ENCODE results near the gene BOD1L2. TPM values are rescaled to one million over a fixed set of nuclear protein-coding genes. Genes with fewer than 3 reads are reported as not detected.

BOD1L2 gene
- polyA plus RNA-seq, 4 donors: not detected

- FAIRE-seq (no peak), DNase-seq (no peak)
- H3K9me3 ChIP-seq (ENCODE audit: control insufficient read depth in 2 of 2, insufficient read depth in 1 of 2, low read depth in 1 of 2, low read length in 1 of 2): no peaks in the 10 kb centered on the region
- H3K27ac ChIP-seq (ENCODE audit: low read depth in 1 of 3, low read length in 2 of 3): no peak overlapping the region
- H3K4me1 ChIP-seq (ENCODE audit: control insufficient read depth in 3 of 3, insufficient read depth in 2 of 3, low read depth in 1 of 3, low read length in 2 of 3): peaks cover 0 to 11% (median 0%) of the 10 kb centered on the region in 3 donors
- H3K36me3 ChIP-seq (ENCODE audit: control insufficient read depth in 3 of 3, insufficient read depth in 2 of 3, low read depth in 1 of 3, low read length in 3 of 3): no peaks in the 10 kb centered on the region
- H3K4me3 ChIP-seq (ENCODE audit: low read depth in 1 of 3, low read length in 3 of 3): no peak overlapping the region
- H3K27me3 ChIP-seq (ENCODE audit: control insufficient read depth in 3 of 3, insufficient read depth in 3 of 3, low read length in 3 of 3): peaks cover 0 to 13% (median 3%) of the 10 kb centered on the region in 3 donors
- WGBS, 3 donors: 53 to 74% (median 53%) methylated on average over 5 of the region's 5 CpGs
Measured at GRCh38 chr18:57125627-57126026, 21.3 kb upstream of the BOD1L2 start.

GRCh38 chr18:57128220-57128932 lies 18.5 kb upstream of the BOD1L2 start:
- 78 to 86% (median 81%) methylated on average over 8 of the region's 8 CpGs for WGBS, 3 donors
- no peak for DNase-seq
- no peaks in the 10 kb centered on the region for H3K36me3 ChIP-seq (ENCODE audit: control insufficient read depth in 3 of 3, insufficient read depth in 2 of 3, low read depth in 1 of 3, low read length in 3 of 3)
- no peaks in the 10 kb centered on the region for H3K9me3 ChIP-seq (ENCODE audit: control insufficient read depth in 2 of 2, insufficient read depth in 1 of 2, low read depth in 1 of 2, low read length in 1 of 2)
- H3K27ac ChIP-seq (ENCODE audit: low read depth in 1 of 3, low read length in 2 of 3): no peak overlapping the region
- H3K4me1 ChIP-seq (ENCODE audit: control insufficient read depth in 3 of 3, insufficient read depth in 2 of 3, low read depth in 1 of 3, low read length in 2 of 3): peaks cover 0 to 11% (median 0%) of the 10 kb centered on the region in 3 donors
- H3K4me3 ChIP-seq (ENCODE audit: low read depth in 1 of 3, low read length in 3 of 3): no peak overlapping the region
- no peak for FAIRE-seq
- peaks cover 0 to 4% (median 0%) of the 10 kb centered on the region in 3 donors for H3K27me3 ChIP-seq (ENCODE audit: control insufficient read depth in 3 of 3, insufficient read depth in 3 of 3, low read length in 3 of 3)

GRCh38 chr18:57131101-57131500 lies 15.8 kb upstream of the BOD1L2 start:
- 84 to 90% (median 89%) methylated on average over 5 of the region's 5 CpGs for WGBS, 3 donors
- no peak for FAIRE-seq
- no peaks in the 10 kb centered on the region for H3K9me3 ChIP-seq (ENCODE audit: control insufficient read depth in 2 of 2, insufficient read depth in 1 of 2, low read depth in 1 of 2, low read length in 1 of 2)
- peaks cover 0 to 30% (median 0%) of the 10 kb centered on the region in 3 donors for H3K4me1 ChIP-seq (ENCODE audit: control insufficient read depth in 3 of 3, insufficient read depth in 2 of 3, low read depth in 1 of 3, low read length in 2 of 3)
- DNase-seq: no peak
- no peak overlapping the region for H3K4me3 ChIP-seq (ENCODE audit: low read depth in 1 of 3, low read length in 3 of 3)
- H3K27ac ChIP-seq (ENCODE audit: low read depth in 1 of 3, low read length in 2 of 3): no peak overlapping the region
- H3K27me3 ChIP-seq (ENCODE audit: control insufficient read depth in 3 of 3, insufficient read depth in 3 of 3, low read length in 3 of 3): peaks cover 0 to 4% (median 0%) of the 10 kb centered on the region in 3 donors
- H3K36me3 ChIP-seq (ENCODE audit: control insufficient read depth in 3 of 3, insufficient read depth in 2 of 3, low read depth in 1 of 3, low read length in 3 of 3): no peaks in the 10 kb centered on the region

GRCh38 chr18:57131782-57132181 lies 15.1 kb upstream of the BOD1L2 start:
- Histone ChIP-seq H3K9me3 (ENCODE audit: control insufficient read depth in 2 of 2, insufficient read depth in 1 of 2, low read depth in 1 of 2, low read length in 1 of 2) (peaks cover 0 to 5% of the 10 kb centered on the region in 2 donors), H3K27me3 (ENCODE audit: control insufficient read depth in 3 of 3, insufficient read depth in 3 of 3, low read length in 3 of 3) (peaks cover 0 to 4% (median 0%) of the 10 kb centered on the region in 3 donors), H3K36me3 (ENCODE audit: control insufficient read depth in 3 of 3, insufficient read depth in 2 of 3, low read depth in 1 of 3, low read length in 3 of 3) (no peaks in the 10 kb centered on the region), H3K27ac (ENCODE audit: low read depth in 1 of 3, low read length in 2 of 3) (no peak overlapping the region), H3K4me1 (ENCODE audit: control insufficient read depth in 3 of 3, insufficient read depth in 2 of 3, low read depth in 1 of 3, low read length in 2 of 3) (peaks cover 0 to 30% (median 0%) of the 10 kb centered on the region in 3 donors), H3K4me3 (ENCODE audit: low read depth in 1 of 3, low read length in 3 of 3) (no peak overlapping the region)
- FAIRE-seq: no peak
- peak in 1 of 2 donors; percentile 17 for DNase-seq

- Histone ChIP-seq H3K4me1 (ENCODE audit: control insufficient read depth in 3 of 3, insufficient read depth in 2 of 3, low read depth in 1 of 3, low read length in 2 of 3) (peaks cover 0 to 33% (median 0%) of the 10 kb centered on the region in 3 donors), H3K27me3 (ENCODE audit: control insufficient read depth in 3 of 3, insufficient read depth in 3 of 3, low read length in 3 of 3) (no peaks in the 10 kb centered on the region), H3K36me3 (ENCODE audit: control insufficient read depth in 3 of 3, insufficient read depth in 2 of 3, low read depth in 1 of 3, low read length in 3 of 3) (no peaks in the 10 kb centered on the region), H3K27ac (ENCODE audit: low read depth in 1 of 3, low read length in 2 of 3) (peak overlapping the region in 1 of 3 donors; percentile 69), H3K4me3 (ENCODE audit: low read depth in 1 of 3, low read length in 3 of 3) (no peak overlapping the region), H3K9me3 (ENCODE audit: control insufficient read depth in 2 of 2, insufficient read depth in 1 of 2, low read depth in 1 of 2, low read length in 1 of 2) (peaks cover 0 to 5% of the 10 kb centered on the region in 2 donors)
- 24 to 35% (median 30%) methylated on average over 4 of the region's 4 CpGs for WGBS, 3 donors
- DNase-seq: peak; percentile 60 to 90
- no peak for FAIRE-seq
Measured at GRCh38 chr18:57134618-57135135, 12.2 kb upstream of the BOD1L2 start.

- 48 to 62% (median 54%) methylated on average over 4 of the region's 4 CpGs for WGBS, 3 donors
- Histone ChIP-seq H3K4me3 (ENCODE audit: low read depth in 1 of 3, low read length in 3 of 3) (no peak overlapping the region), H3K36me3 (ENCODE audit: control insufficient read depth in 3 of 3, insufficient read depth in 2 of 3, low read depth in 1 of 3, low read length in 3 of 3) (no peaks in the 10 kb centered on the region), H3K4me1 (ENCODE audit: control insufficient read depth in 3 of 3, insufficient read depth in 2 of 3, low read depth in 1 of 3, low read length in 2 of 3) (peaks cover 0 to 43% (median 0%) of the 10 kb centered on the region in 3 donors), H3K27me3 (ENCODE audit: control insufficient read depth in 3 of 3, insufficient read depth in 3 of 3, low read length in 3 of 3) (no peaks in the 10 kb centered on the region), H3K27ac (ENCODE audit: low read depth in 1 of 3, low read length in 2 of 3) (peak overlapping the region in 1 of 3 donors; percentile 33), H3K9me3 (ENCODE audit: control insufficient read depth in 2 of 2, insufficient read depth in 1 of 2, low read depth in 1 of 2, low read length in 1 of 2) (peaks cover 0 to 8% of the 10 kb centered on the region in 2 donors)
- DNase-seq: peak in 1 of 2 donors; percentile 63
- no peak for FAIRE-seq
Measured at GRCh38 chr18:57135699-57136098, 11.2 kb upstream of the BOD1L2 start.

GRCh38 chr18:57137847-57138246 lies 9.0 kb upstream of the BOD1L2 start:
- no peaks in the 10 kb centered on the region for H3K36me3 ChIP-seq (ENCODE audit: control insufficient read depth in 3 of 3, insufficient read depth in 2 of 3, low read depth in 1 of 3, low read length in 3 of 3)
- H3K9me3 ChIP-seq (ENCODE audit: control insufficient read depth in 2 of 2, insufficient read depth in 1 of 2, low read depth in 1 of 2, low read length in 1 of 2): peaks cover 0 to 9% of the 10 kb centered on the region in 2 donors
- no peak overlapping the region for H3K27ac ChIP-seq (ENCODE audit: low read depth in 1 of 3, low read length in 2 of 3)
- H3K27me3 ChIP-seq (ENCODE audit: control insufficient read depth in 3 of 3, insufficient read depth in 3 of 3, low read length in 3 of 3): no peaks in the 10 kb centered on the region
- DNase-seq: no peak
- no peak overlapping the region for H3K4me3 ChIP-seq (ENCODE audit: low read depth in 1 of 3, low read length in 3 of 3)
- WGBS, 3 donors: 85 to 95% (median 89%) methylated on average over 3 of the region's 3 CpGs
- FAIRE-seq: no peak
- H3K4me1 ChIP-seq (ENCODE audit: control insufficient read depth in 3 of 3, insufficient read depth in 2 of 3, low read depth in 1 of 3, low read length in 2 of 3): peaks cover 0 to 62% (median 0%) of the 10 kb centered on the region in 3 donors

GRCh38 chr18:57141208-57142129 lies 5.4 kb upstream of the BOD1L2 start:
- FAIRE-seq: no peak
- Histone ChIP-seq H3K36me3 (ENCODE audit: control insufficient read depth in 3 of 3, insufficient read depth in 2 of 3, low read depth in 1 of 3, low read length in 3 of 3) (no peaks in the 10 kb centered on the region), H3K9me3 (ENCODE audit: control insufficient read depth in 2 of 2, insufficient read depth in 1 of 2, low read depth in 1 of 2, low read length in 1 of 2) (peaks cover 0 to 5% of the 10 kb centered on the region in 2 donors), H3K4me1 (ENCODE audit: control insufficient read depth in 3 of 3, insufficient read depth in 2 of 3, low read depth in 1 of 3, low read length in 2 of 3) (peaks cover 0 to 47% (median 0%) of the 10 kb centered on the region in 3 donors), H3K4me3 (ENCODE audit: low read depth in 1 of 3, low read length in 3 of 3) (no peak overlapping the region), H3K27me3 (ENCODE audit: control insufficient read depth in 3 of 3, insufficient read depth in 3 of 3, low read length in 3 of 3) (peaks cover 0 to 2% (median 0%) of the 10 kb centered on the region in 3 donors), H3K27ac (ENCODE audit: low read depth in 1 of 3, low read length in 2 of 3) (peak overlapping the region in 2 of 3 donors; percentile 45 to 73)
- 39 to 55% (median 53%) methylated on average over 10 of the region's 10 CpGs for WGBS, 3 donors
- DNase-seq: peak; percentile 93 to 98

Data from small intestine (tissue), 7 donors.